GM21515 (cell line): ENCODE measurements around the gene KRTAP10-1.
"Not testable (repeated sequence)": the region's sequence is repeated elsewhere in the genome, so short reads cannot be mapped to it uniquely, and the experiment has no call there.

Source experiments
- ATAC-seq: cut with Tn5 transposase; IDR thresholded peaks from one replicate; pipeline ENCODE4 v1.9.1; 2021; ENCODE audit not compliant: unreplicated experiment

The KRTAP10-1 gene, protein sequence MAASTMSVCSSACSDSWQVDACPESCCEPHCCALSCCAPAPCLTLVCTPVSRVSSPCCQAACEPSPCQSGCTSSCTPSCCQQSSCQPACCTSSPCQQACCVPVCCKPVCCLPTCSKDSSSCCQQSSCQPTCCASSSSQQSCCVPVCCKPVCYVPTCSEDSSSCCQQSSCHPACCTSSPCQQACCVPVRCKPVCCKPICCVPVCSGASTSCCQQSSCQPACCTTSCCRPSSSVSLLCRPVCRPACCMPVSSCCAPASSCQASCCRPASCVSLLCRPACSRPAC

GRCh38 chr21:44539991-44540666 is at the start of gene KRTAP10-1:
KRTAP10-1 (minus strand) TSS chr21:44540195; CDS start chr21:44540150, 45 bp downstream.
- no peak for ATAC-seq

DNA sequence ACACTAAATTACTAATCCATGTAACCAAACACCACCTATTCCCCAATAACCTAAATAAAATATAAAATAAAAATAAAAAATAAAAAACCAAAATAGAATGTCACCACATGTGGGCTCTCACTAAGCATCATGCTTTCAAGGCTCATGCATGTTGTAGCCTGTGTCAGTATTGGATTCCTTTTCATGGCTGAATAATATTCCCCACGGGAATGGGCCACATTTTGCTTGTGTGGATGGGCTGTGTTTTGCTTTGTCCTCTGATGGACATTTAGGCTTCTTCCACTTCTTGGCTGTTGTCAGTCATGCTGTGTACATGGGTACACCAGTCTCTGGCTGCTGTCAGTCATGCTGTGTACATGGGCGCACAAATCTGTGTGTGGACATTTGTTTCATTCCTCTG is 49.1 kb upstream of the KRTAP10-1 start:
- no peak for ATAC-seq

DNA sequence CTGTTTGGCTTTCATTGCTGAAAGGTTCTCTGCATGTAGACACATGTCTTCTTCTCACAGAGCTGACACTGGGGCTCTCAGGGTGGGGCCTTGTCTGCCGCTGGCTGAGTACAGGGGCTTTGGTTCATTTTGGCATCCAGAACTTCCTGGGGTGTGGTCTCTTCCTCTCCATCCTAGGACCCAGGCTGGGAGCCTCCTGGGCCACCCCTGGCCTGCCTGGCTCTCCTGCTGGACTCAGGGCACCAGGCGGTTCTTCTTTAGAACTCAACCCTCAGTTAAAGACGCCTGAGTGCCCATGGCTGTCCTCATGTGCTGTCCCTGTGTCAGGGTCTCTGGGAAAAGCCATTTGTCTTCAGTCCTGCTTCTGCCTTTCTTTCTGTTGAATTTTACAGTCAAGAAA is 45.9 kb upstream of the KRTAP10-1 start:
- ATAC-seq, result no peak

DNA sequence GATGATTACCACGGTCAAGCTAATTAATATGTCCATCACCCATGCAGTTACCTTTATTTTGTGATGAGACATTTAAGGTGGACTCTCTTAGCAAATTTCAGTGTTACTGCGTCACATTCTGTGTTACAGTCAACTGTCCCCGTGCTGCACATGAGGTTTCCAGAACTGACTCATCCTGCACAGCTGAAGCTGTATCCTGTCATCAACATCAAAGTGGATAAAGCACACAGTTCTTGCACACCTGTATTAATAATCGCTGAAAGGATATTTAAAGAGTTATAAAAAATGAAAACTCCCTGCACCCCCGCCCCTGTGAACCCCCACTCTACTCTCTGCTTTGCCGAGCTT is 43.8 kb upstream of the KRTAP10-1 start:
- ATAC-seq, result no peak

- ATAC-seq, result no peak
These were observed 43.2 kb upstream of the KRTAP10-1 start for GRCh38 chr21:44583089-44583799.

- ATAC-seq, result no peak
These were observed 42.1 kb upstream of the KRTAP10-1 start for GRCh38 chr21:44582055-44582454.

DNA sequence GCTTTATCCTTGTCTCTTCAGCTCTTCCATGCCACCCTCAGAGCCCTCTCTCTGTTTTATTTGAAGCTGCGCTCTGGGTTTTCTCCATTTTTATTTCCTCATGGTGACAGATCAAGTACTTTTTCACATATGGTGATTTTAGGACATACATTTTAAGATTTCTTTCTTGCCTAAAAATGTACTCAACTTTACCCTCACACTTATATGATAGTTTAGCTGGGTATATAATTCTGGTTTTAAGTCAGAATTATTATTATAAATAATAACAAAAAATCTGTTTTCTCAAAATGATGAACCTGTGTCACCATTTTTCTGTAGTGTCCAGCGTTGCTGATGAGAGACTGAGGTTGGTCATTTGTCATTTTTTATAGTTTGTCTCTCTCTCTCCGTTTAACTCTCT is 41.2 kb upstream of the KRTAP10-1 start:
- no peak for ATAC-seq

GRCh38 chr21:44580231-44580821 is 40.3 kb upstream of the KRTAP10-1 start, which contains the start of gene KRTAP10-5:
KRTAP10-5 (minus strand) TSS chr21:44580604; CDS start chr21:44580578, 26 bp downstream.
- not testable (repeated sequence) for ATAC-seq

- no peak for ATAC-seq
These were observed 39.8 kb upstream of the KRTAP10-1 start for GRCh38 chr21:44579833-44580144.

GRCh38 chr21:44579056-44579832 is 39.2 kb upstream of the KRTAP10-1 start:
- ATAC-seq, result no peak

GRCh38 chr21:44578371-44579055 is 38.5 kb upstream of the KRTAP10-1 start:
- no peak for ATAC-seq

DNA sequence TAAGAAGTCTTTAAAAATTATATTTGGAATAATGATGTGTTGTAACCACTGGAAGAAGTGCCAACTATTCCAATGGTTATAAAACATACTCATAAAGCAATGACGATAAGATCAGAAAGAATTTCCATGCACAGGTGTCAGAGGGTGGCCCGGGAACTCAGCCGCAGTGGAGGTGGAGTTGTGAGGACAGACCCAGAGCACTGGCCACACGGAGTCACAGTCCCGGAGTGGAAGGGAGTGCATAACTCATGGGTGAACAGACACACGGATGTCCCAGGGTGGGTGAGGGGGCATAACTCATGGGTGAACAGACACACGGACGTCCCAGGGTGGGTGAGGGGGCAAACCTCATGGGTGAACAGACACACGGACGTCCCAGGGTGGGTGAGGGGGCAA is 36.0 kb upstream of the KRTAP10-1 start:
- no peak for ATAC-seq

- ATAC-seq, result no peak
These were observed 35.5 kb upstream of the KRTAP10-1 start for GRCh38 chr21:44575307-44576024.

DNA sequence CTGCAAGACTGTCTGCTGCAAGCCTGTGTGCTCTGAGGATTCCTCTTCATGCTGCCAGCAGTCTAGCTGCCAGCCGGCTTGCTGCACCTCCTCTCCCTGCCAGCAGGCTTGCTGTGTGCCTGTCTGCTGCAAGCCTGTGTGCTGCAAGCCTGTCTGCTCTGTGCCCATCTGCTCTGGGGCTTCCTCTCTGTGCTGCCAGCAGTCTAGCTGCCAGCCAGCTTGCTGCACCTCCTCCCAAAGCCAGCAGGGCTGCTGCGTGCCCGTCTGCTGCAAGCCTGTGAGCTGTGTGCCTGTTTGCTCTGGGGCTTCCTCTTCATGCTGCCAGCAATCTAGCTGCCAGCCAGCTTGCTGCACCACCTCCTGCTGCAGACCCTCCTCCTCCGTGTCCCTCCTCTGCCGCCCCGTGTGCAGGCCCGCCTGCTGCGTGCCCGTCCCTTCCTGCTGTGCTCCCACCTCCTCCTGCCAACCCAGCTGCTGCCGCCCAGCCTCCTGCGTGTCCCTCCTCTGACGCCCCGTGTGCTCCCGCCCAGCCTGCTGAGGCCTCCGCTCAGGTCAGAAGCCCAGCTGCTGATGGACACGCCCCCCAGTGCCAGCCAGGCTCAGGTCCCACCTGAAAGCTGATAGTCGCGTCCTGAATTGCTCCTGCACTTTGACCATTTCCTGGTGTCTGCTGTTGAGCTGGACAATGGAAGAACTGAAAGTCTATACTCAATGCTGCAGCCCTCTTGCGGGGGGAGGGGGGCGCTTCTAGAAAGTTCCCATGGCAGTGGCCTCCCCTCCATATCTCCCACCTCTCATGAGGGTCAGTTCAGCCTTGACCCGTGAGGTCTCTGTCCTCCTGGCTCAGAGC is 34.7 kb upstream of the KRTAP10-1 start:
- ATAC-seq, result no peak

- not testable (repeated sequence) for ATAC-seq
These were observed 33.8 kb upstream of the KRTAP10-1 start, which contains the start of gene KRTAP10-4 for GRCh38 chr21:44573630-44574456. KRTAP10-4 (plus strand) TSS chr21:44573729; CDS start chr21:44573759, 30 bp downstream.

GRCh38 chr21:44572959-44573583 is 33.1 kb upstream of the KRTAP10-1 start:
- no peak for ATAC-seq
